Activated T-cell treated with anti-CD3 and anti-CD28 coated beads for 48 hours (primary cell): Measurements from ENCODE around the gene MYBPHL.

ENCODE experiments used
- DNase-seq: peaks from one replicate; pipeline ENCODE4 v3.0.0-alpha.2; 2020; ENCODE audit warnings: low read depth

Gene MYBPHL

DNA sequence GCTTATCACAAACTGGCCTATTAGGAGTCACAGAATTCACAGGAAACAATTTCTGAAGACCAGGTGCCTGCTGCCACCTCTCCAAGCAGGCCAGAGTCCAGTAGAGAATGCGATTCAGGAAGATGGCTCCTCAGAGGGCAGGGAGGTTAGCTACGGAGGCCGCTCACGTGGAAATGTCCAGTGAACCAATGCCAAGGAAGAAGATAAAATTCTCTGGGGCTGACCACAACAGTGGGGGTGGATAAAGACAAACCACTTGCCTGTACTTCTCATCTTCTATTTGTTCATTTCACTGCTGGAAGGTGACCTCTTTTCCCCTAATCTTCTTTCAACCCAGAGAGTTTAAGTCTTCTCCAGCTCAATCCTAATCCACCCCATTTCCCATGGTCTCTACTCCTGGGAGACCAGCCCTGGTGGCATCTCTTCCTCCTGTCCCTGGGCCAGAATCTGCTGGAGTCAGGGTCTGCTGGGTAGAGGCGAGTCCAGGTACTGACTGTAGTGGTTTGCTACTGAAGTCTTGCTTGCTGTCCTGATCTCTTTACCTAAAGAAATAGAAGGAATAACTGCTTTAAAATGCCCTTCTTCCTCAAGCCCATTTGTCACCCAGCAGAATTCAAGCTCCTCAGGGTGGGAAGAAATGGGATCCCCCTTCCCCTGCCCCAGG lies 27.1 kb downstream of the MYBPHL start:
- no peak for DNase-seq

DNA sequence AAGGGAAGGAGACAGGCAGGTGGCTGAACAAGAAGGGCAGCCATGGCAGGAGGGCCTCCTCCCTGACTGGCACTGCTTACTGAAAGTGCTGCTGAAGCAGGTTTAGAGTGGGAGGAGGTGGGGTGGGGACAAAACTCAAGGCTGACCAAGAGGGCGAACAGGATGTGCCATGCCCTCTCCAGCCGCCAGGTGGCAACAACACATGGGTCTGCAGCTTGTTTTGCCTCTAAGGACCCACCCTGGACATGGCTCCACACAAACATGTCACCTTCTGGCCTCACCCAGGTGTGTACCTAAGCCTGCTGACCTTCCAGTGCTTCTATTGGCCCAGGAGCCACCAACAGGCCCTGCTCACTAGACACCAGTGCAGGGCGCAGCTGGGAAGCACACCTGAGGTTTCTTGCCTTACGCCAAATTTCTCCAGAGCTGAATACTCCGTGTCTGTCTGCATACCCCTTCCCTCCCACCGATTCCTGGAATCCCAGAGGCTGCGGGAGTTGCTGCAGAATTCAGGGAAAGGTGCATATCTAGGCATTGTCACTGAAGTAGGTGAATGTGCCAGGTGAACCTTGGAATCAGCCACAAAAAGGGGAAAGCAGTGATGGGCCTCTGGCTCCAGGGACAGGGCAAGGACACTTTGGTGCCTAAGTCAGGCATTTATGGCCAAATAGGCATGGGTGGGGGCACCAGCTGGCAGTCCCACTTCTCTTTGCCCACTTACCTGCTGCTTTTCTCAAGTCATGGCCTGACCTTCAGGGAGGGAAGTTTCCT lies 29.2 kb downstream of the MYBPHL start:
- DNase-seq: peak; percentile 64

DNA sequence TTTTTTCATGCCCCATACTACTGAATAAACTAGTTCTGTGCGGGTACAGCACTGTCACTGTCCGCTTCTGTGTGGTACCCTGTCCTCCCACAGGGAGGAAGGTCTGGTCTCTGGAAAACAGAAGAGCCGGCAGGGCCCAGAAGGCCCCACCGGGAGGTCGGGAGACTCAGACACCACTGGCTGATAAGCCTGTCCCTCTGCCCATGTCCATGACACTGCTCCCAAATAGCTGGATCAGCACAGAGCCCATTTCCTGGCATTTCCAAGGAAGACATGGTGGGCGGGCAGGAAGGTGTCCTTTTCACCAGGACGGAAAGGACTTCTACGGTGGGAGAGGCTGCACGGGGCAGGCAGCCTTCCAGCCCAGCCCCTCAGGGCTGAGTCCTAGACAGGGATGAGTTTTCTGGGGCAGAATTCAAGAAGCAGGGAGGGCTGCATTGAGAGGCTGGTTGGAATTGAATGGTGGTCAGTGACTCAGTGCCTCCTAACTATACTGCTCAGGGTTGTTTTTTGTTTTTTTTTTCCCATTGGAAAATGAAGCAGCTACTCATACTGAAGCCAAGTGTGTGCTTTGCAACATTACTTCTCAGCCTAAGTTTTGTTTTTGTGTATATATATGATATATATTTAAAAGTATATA lies 31.0 kb downstream of the MYBPHL start:
- no peak for DNase-seq

DNA sequence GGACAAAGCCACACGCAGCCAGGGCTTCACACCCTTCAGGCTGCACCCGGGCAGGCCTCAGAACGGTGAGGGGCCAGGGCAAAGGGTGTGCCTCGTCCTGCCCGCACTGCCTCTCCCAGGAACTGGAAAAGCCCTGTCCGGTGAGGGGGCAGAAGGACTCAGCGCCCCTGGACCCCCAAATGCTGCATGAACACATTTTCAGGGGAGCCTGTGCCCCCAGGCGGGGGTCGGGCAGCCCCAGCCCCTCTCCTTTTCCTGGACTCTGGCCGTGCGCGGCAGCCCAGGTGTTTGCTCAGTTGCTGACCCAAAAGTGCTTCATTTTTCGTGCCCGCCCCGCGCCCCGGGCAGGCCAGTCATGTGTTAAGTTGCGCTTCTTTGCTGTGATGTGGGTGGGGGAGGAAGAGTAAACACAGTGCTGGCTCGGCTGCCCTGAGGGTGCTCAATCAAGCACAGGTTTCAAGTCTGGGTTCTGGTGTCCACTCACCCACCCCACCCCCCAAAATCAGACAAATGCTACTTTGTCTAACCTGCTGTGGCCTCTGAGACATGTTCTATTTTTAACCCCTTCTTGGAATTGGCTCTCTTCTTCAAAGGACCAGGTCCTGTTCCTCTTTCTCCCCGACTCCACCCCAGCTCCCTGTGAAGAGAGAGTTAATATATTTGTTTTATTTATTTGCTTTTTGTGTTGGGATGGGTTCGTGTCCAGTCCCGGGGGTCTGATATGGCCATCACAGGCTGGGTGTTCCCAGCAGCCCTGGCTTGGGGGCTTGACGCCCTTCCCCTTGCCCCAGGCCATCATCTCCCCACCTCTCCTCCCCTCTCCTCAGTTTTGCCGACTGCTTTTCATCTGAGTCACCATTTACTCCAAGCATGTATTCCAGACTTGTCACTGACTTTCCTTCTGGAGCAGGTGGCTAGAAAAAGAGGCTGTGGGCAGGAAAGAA lies 32.0 kb downstream of the MYBPHL start:
- DNase-seq: no peak

DNA sequence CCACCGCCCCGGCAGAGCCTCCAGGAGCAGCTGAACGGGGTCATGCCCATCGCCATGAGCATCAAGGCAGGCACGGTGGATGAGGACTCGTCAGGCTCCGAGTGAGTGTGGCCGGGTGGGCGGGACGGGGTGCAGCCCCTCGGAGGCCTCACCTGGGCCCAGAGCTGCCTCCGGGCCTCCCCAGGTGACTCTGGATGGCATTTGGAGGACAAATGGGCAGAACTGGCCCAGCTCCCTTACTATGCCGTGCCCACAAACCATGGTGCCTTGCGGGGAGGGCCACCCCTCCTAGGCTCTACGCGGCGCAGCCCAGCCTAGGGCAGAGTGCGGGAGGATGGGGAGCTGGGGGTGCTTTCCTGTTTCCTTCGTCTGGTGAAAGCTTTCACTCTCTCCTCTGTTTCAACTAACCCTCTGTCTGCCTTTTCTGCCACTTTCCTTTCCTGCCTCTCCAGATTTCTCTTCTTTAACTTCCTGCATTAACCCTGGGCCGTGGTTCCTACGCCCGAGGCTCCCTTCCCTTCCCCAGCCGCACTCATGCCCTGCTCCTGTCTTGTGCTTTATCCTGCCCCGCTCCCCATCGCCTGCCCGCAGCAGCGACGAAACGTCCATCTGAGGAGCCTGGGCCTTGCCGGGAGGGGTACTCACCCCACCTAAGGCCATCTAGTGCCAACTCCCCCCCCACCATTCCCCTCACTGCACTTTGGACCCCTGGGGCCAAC lies 33.1 kb downstream of the MYBPHL start:
- DNase-seq: no peak

- no peak for DNase-seq
These were observed 33.8 kb downstream of the MYBPHL start for GRCh38 chr1:109272831-109273547.

DNA sequence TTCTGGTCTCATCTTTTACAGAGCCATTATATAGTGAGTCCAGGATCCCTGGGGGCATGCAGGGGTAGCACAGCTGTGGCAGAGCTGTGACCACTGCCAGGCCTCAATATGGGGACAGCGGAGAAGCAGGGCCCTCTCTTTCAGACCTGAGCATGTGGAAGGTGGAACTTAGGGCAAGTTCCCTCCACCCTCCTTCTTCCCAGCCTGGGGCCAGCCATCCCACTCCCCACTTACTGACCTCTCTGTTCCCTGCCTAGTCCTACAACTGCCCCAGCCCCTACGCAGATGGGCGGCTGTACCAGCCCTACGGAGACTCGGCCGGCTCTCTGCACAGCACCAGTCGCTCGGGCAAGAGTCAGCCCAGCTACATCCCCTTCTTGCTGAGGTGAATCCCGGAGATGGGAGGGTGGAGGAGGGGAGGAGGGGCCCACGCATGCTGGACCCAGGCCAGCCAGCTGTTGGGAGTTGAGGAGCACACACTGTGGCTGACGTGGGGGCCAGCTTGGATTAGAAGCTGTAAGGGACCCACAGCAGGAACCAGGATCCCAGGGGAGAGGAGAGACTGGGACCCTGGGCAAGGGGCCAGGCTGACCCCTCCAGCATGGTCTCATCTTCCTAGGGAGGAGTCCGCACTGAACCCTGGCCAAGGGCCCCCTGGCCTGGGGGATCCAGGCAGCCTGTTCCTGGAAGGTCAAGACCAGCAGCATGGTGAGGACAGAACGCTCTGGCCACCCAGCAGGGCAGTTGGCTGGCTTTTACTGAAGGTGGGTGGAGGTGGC lies 34.6 kb downstream of the MYBPHL start:
- DNase-seq: no peak

DNA sequence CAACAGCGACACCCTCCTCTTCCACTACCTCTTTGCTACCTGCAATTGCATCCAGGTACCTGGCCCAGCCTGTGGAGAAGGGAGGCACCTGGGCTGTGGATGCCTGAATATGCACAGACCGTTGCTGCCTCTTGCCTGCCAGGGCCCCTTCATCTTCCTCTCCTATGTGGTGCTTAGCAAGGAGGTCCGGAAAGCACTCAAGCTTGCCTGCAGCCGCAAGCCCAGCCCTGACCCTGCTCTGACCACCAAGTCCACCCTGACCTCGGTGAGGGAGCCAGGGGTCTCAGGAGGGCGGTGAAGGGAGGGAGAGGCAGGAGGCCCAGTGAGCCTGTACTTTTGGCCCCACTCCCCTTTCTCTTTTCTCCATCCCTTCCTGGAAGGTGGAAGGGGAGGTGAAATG lies 35.4 kb downstream of the MYBPHL start:
- DNase-seq: no peak

DNA sequence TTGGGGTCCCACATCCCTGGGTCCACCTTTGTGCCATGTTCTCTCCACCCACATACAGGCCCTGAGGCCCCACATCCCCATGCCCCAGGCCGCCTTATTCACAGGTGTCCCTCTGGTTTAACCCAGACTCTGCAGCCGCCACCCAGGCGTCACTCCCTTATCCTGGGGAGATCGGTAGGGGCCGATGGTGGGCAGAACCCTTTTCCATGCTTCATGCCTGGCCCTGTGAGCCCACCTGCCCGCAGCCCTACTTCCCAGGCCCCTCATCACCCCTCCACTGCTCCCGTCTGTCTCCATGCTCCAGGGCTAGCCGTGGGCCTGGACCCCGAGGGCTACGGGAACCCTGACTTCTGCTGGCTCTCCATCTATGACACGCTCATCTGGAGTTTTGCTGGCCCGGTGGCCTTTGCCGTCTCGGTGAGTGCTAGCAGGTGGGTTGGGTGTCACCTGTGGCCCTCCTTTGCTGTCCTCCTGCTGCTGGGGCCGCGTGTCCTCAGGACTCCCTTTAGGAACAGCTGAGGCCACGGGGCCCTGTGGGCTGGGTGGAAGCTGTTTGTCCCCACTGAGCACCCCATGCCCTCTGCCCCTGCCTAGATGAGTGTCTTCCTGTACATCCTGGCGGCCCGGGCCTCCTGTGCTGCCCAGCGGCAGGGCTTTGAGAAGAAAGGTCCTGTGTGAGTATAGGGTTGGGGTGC lies 36.0 kb downstream of the MYBPHL start:
- DNase-seq: no peak

DNA sequence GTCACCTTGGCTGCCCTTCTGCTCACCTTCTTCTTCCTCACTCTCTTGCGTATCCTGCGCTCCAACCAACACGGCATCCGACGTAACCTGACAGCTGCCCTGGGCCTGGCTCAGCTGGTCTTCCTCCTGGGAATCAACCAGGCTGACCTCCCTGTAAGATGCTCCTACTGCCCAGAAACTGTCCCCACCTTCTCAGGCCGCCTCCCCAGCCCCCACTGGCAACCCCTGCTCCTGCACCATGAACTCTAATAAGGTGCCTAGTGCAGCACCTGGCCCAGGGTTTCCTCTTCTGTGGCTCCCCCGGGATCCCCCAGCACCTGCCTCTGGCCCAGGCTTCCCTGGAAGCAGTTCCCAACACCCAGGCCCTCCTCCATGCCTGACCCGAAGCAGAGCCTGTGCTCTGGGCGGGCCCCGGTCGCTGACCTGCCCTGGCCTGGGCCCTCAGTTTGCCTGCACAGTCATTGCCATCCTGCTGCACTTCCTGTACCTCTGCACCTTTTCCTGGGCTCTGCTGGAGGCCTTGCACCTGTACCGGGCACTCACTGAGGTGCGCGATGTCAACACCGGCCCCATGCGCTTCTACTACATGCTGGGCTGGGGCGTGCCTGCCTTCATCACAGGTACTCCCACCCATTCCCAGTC lies 36.7 kb downstream of the MYBPHL start:
- DNase-seq: no peak

- DNase-seq: no peak
These were observed 37.4 kb downstream of the MYBPHL start for GRCh38 chr1:109269212-109269980.

- no peak for DNase-seq
These were observed 38.2 kb downstream of the MYBPHL start for GRCh38 chr1:109268431-109269211.

DNA sequence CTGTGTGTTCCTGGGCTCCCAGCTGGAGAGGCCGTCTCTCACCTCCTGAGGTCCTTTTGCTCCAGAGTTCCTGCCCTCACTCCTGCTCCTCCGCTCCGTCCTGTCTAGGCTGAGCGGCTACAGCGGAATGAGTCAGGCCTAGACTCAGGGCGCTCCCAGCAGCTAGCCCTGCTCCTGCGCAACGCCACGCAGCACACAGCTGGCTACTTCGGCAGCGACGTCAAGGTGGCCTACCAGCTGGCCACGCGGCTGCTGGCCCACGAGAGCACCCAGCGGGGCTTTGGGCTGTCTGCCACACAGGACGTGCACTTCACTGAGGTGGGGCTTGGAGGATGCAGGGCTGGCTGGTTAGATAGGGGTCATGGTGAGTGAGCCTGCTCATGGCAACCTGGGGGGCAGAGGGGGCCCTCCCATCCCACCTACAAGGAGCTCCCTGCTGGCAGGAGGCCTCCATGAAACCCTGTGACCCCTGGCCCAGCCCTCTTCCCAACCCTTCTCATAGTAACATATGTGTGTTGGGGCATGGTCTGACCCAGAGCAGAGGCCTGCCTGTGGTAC lies 39.0 kb downstream of the MYBPHL start:
- DNase-seq: no peak

- DNase-seq: no peak
These were observed 39.8 kb downstream of the MYBPHL start for GRCh38 chr1:109266965-109267364.

- DNase-seq: no peak
These were observed 41.0 kb downstream of the MYBPHL start for GRCh38 chr1:109265741-109266330.

GRCh38 chr1:109265016-109265415 lies 41.8 kb downstream of the MYBPHL start:
- no peak for DNase-seq

DNA sequence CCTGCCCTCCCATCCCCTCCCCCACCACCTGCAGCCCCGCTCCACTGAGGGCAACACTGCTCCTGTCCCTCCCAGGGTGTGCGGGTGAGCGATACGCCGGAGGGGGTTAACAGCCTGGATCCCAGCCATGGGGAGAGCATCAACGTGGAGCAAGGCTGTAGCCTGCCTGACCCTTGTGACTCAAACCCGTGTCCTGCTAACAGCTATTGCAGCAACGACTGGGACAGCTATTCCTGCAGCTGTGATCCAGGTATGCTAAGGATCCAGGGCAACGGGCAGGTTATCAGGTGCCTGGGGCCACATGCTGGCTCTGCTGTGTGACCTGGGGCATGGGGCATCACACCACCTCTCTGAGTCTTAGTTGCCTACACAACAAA lies 42.4 kb downstream of the MYBPHL start:
- DNase-seq: no peak
